ENCODE results near the gene CFL1.

GRCh38 chr11:65834202-65834601, 23.8 kb downstream of the CFL1 start:
- TF ChIP-seq EZH2 (IDR thresholded peaks at IDR 0.05; ENCODE audit: borderline replicate concordance, low read length) (no peak), CTCF (conservative IDR thresholded peaks at IDR 0.05 in 1 of 2, IDR thresholded peaks at IDR 0.05 in 1 of 2; ENCODE audit: extremely low read depth in 1 of 2, insufficient read depth in 1 of 2, low read depth in 1 of 2, low read length in 2 of 2) (no peak)
